Panc1 (cell line): Measurements from ENCODE around the gene RRP12. TPM values are rescaled to one million over a fixed set of nuclear protein-coding genes. Genes with fewer than 3 reads are reported as not detected.

Experiments
- ATAC-seq: fragments of 200-7000 bp; cut with Tn5 transposase; 2 replicates; pipeline ENCODE4 v1.9.1; 2020; ENCODE audit warnings: mild to moderate bottlenecking, moderate library complexity
- BruUV-seq: library from RNA; stranded (reverse); fragments of 400-500 nt; replicated peaks from 2 replicates; lab custom pipeline; 2021; lab: Mats Ljungman, UMichigan
- CTCF ChIA-PET: fragments of 300-600 bp; sonication (Branson Sonifier 250); formaldehyde crosslinking; loops from one replicate; lab custom pipeline; 2022; ENCODE audit warnings: antibody characterized with exemption; lab: Charles Lee
- POLR2A ChIA-PET: fragments of 300-600 bp; sonication (Branson Sonifier 250); formaldehyde crosslinking; loops from one replicate; lab custom pipeline; 2022; ENCODE audit warnings: antibody characterized with exemption; lab: Charles Lee
- DNase-seq: peaks from one replicate; pipeline ENCODE4 v3.0.0-alpha.2; 2010; ENCODE audit warnings: low read depth, low spot score
- H3K27ac ChIP-seq: 2 replicates; pipeline ENCODE4 v1.5.1; 2011; ENCODE audit warnings: mild to moderate bottlenecking, low read length, inconsistent platforms
- H3K27me3 ChIP-seq: fragments of 200-500 bp; sonication (Bioruptor generic); 2 replicates; pipeline ENCODE4 v1.6.0; 2014; ENCODE audit warnings: low read length, inconsistent platforms; ENCODE audit not compliant: control insufficient read depth, insufficient read depth
- H3K36me3 ChIP-seq: fragments of 200-500 bp; sonication (Bioruptor generic); 2 replicates; pipeline ENCODE4 v1.5.1; 2014; ENCODE audit warnings: inconsistent platforms, mild to moderate bottlenecking, low read length, moderate library complexity; ENCODE audit not compliant: control insufficient read depth, insufficient read depth
- H3K4me1 ChIP-seq: 2 replicates; pipeline ENCODE4 v1.5.1; 2011; ENCODE audit warnings: inconsistent platforms, mild to moderate bottlenecking, low read length, moderate library complexity; ENCODE audit not compliant: control insufficient read depth, insufficient read depth
- H3K4me3 ChIP-seq, 2 experiments: 2 replicates each; pipeline ENCODE4 v1.5.1; 2011 to 2012; ENCODE audit warnings: low read depth in 2 of 2, low read length in 2 of 2, mild to moderate bottlenecking in 2 of 2, inconsistent platforms in 1 of 2, moderate library complexity in 1 of 2
- H3K9me3 ChIP-seq: fragments of 200-500 bp; sonication (Bioruptor generic); 2 replicates; pipeline ENCODE4 v1.5.1; 2014; ENCODE audit warnings: low read depth, mild to moderate bottlenecking, inconsistent platforms, low read length, moderate library complexity; ENCODE audit not compliant: control insufficient read depth, insufficient read depth
- CTCF ChIP-seq: fragments of 450-650 bp; IDR thresholded peaks from 2 replicates; pipeline ENCODE4 v1.5.1; 2017; ENCODE audit warnings: mild to moderate bottlenecking
- POLR2AphosphoS5 ChIP-seq: IDR thresholded peaks from 2 replicates; pipeline ENCODE4 v1.6.1; 2012; ENCODE audit warnings: mild to moderate bottlenecking, low read depth, low read length, moderate library complexity
- REST ChIP-seq, 2 experiments: IDR thresholded peaks; 2 replicates each; pipeline ENCODE4 v1.6.1; 2011 to 2012; ENCODE audit warnings: low read depth in 2 of 2, control low read depth in 1 of 2, low read length in 1 of 2, mild to moderate bottlenecking in 1 of 2, moderate library complexity in 1 of 2; ENCODE audit not compliant: insufficient read depth in 1 of 2
- SIN3A ChIP-seq: IDR thresholded peaks from 2 replicates; pipeline ENCODE4 v1.6.1; 2012; ENCODE audit warnings: low read depth, mild to moderate bottlenecking, low read length, moderate library complexity, borderline replicate concordance; ENCODE audit not compliant: insufficient read depth
- TCF7L2 ChIP-seq: IDR thresholded peaks from 2 replicates; pipeline ENCODE4 v1.6.1; 2011; ENCODE audit warnings: mild to moderate bottlenecking, low read depth, low read length, inconsistent platforms
- in situ Hi-C: cut with HindIII; loops from 2 replicates; pipeline ENCODE4 v1.10.0; 2016; ENCODE audit warnings: low sequenced_read_pairs, low pct_unique_long_range_greater_than_20kb
- intact Hi-C: fragments of 100-400 bp; cut with micrococcal nuclease; formaldehyde crosslinking; loops from one replicate; pipeline ENCODE4 v1.10.0; 2022; ENCODE audit not compliant: unreplicated experiment
- total RNA-seq: library from RNA; stranded (reverse); gene quantifications from one replicate; pipeline ENCODE4 v1.2.1, GENCODE V29; 2021; ENCODE audit not compliant: unreplicated experiment

The RRP12 gene
- total RNA-seq, 1 experiment from 2014 or later = 94.9 TPM

- no peak for ATAC-seq
- no TSS peak for BruUV-seq
- ChIA-PET CTCF (interaction anchor here (0.5 kb wide), 1 partner anchor 10 kb away, joined by 3 read pairs; no protein-coding TSS in a partner anchor), POLR2A (no interaction called here)
- DNase-seq = no peak
- no peaks in the 10 kb centered on the region for H3K27me3 ChIP-seq
- no peak overlapping the region for H3K4me3 ChIP-seq
- no peak overlapping the region for H3K27ac ChIP-seq
- H3K36me3 ChIP-seq = no peaks in the 10 kb centered on the region
- in situ Hi-C loops (no loop called here), intact Hi-C loops (no loop called here)
- no peaks in the 10 kb centered on the region for H3K9me3 ChIP-seq
- no peak for TF ChIP-seq REST (IDR thresholded peaks at IDR 0.05; ENCODE audit: insufficient read depth in 1 of 2, low read depth in 2 of 2, low read length in 1 of 2)
- TF ChIP-seq CTCF = no peak
- no peak for TF ChIP-seq SIN3A
- no peak for TF ChIP-seq TCF7L2
- TF ChIP-seq POLR2AphosphoS5 = no peak
- no peaks in the 10 kb centered on the region for H3K4me1 ChIP-seq
These were observed 93.0 kb downstream of the RRP12 start for GRCh38 chr10:97307866-97308780.

DNA sequence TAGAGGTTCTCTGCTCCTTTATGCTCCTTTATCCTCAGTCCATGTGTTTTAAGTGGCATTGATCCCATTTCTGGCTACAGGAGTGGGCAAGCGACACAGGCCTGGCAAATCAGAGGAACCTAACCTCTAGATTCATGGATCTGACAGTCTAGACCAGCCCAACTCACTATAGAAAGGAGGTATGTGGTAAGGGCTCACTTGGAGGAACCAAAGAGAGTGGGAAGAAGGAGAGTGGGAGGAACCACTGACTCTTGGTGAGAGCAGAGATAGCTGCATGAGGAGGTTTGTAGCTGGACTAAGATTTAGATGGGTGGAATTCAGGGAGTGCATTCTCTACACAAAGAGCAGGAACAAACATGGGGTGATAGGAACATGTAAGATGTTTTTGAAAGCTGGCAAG lies 93.7 kb downstream of the RRP12 start:
- TF ChIP-seq CTCF = no peak
- no peak for TF ChIP-seq REST (IDR thresholded peaks at IDR 0.05; ENCODE audit: insufficient read depth in 1 of 2, low read depth in 2 of 2, low read length in 1 of 2)
- TF ChIP-seq POLR2AphosphoS5 = no peak
- no peak for TF ChIP-seq TCF7L2
- TF ChIP-seq SIN3A = no peak
- ChIA-PET CTCF (interaction anchor here (0.5 kb wide), 1 partner anchor 9 kb away, joined by 3 read pairs; no protein-coding TSS in a partner anchor), POLR2A (no interaction called here)
- Histone ChIP-seq H3K9me3 (no peaks in the 10 kb centered on the region), H3K4me3 (no peak overlapping the region), H3K27me3 (no peaks in the 10 kb centered on the region), H3K4me1 (no peaks in the 10 kb centered on the region), H3K27ac (no peak overlapping the region), H3K36me3 (no peaks in the 10 kb centered on the region)
- no TSS peak for BruUV-seq
- ATAC-seq = 0 out of 2 replicates have a peak, but pooled peaks have one; percentile 46
- intact Hi-C loops (no loop called here), in situ Hi-C loops (no loop called here)
- DNase-seq = no peak
